Stimulated activated naive CD8-positive, alpha-beta T cell treated with anti-CD3 and anti-CD28 coated beads, Interleukin-15, Interleukin-2, amounts not matched to agents 100 ng/mL and 50 ng/mL, for 24 hours (primary cell): ENCODE measurements around the gene ARID1B.

Source experiments
- H3K27ac Mint-ChIP-seq: one replicate; pipeline ENCODE4 v1.8.0; 2021; ENCODE audit warnings: mild to moderate bottlenecking, mixed read lengths
- H3K27me3 Mint-ChIP-seq: one replicate; pipeline ENCODE4 v1.8.0; 2021; ENCODE audit warnings: mixed read lengths
- H3K36me3 Mint-ChIP-seq: one replicate; pipeline ENCODE4 v1.8.0; 2021; ENCODE audit warnings: low read depth, mixed read lengths
- H3K4me1 Mint-ChIP-seq: one replicate; pipeline ENCODE4 v1.8.0; 2021; ENCODE audit warnings: low read depth, mixed read lengths
- H3K4me3 Mint-ChIP-seq: one replicate; pipeline ENCODE4 v1.8.0; 2021; ENCODE audit warnings: mild to moderate bottlenecking, mixed read lengths
- H3K9me3 Mint-ChIP-seq: one replicate; pipeline ENCODE4 v1.8.0; 2021; ENCODE audit warnings: mixed read lengths

ARID1B gene

DNA sequence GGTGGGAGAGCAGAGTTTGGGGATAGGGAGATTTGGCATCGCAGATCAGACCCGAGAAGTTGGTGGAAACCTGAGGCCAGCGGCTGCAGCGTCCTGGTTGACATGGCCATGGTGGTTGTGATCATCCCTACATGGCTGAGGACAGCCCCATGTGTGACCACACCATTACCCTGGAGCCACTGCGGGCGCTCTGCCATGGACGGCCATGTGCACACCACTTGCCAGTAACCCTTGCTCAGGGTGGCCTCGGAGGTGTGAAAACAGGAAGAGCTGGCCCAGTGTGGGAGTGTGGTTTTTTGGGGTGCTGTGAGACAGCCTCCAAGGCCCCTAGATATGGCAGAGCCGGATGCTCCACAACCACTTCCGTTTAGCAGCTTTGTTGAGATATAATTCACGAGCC, 481.7 kb downstream of the ARID1B start:
- Mint-ChIP-seq H3K27me3 (no peaks in the 10 kb centered on the region), H3K4me1 (no peaks in the 10 kb centered on the region), H3K36me3 (no peaks in the 10 kb centered on the region), H3K27ac (no peak overlapping the region), H3K4me3 (no peak overlapping the region), H3K9me3 (no peaks in the 10 kb centered on the region)

DNA sequence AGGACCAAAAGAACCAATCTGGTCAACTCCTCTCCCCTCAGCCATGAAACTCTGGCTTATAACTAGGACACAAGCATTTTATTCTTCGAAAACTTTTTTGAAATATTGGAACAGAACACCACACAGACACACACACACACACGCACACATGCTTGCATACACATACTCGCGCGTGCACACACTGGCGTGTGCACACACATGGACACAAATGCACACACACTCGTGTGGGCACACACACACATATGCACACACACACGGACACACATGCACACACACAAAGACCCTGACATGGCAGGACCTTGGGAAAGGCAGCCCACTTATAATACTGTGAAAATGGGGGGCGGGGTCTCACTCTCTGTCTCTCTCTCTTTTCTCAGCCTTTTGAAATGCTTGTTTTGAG, 482.3 kb downstream of the ARID1B start:
- no peak overlapping the region for H3K27ac Mint-ChIP-seq
- H3K36me3 Mint-ChIP-seq = no peaks in the 10 kb centered on the region
- H3K4me1 Mint-ChIP-seq = no peaks in the 10 kb centered on the region
- H3K9me3 Mint-ChIP-seq = no peaks in the 10 kb centered on the region
- H3K4me3 Mint-ChIP-seq = no peak overlapping the region
- no peaks in the 10 kb centered on the region for H3K27me3 Mint-ChIP-seq
